Uterus (tissue), 2 donors: Measurements from ENCODE around the gene HOXD10.

Experiments used
- CTCF ChIP-seq, 4 experiments: fragments of 200-600 bp in 2 of 4; fragments of 450-650 bp in 2 of 4; sonication (generic) in 2 of 4; IDR thresholded peaks; one replicate each; pipeline ENCODE4 v1.5.1; 2016 to 2019; ENCODE audit warnings: antibody characterized with exemption in 4 of 4, mild to moderate bottlenecking in 2 of 4, moderate library complexity in 1 of 4
- POLR2A ChIP-seq, 2 donors: fragments of 450-650 bp; IDR thresholded peaks; one replicate each; pipeline ENCODE4 v1.6.1; 2016; ENCODE audit warnings: antibody characterized with exemption in 2 of 2, mild to moderate bottlenecking in 1 of 2, moderate library complexity in 1 of 2

DNA sequence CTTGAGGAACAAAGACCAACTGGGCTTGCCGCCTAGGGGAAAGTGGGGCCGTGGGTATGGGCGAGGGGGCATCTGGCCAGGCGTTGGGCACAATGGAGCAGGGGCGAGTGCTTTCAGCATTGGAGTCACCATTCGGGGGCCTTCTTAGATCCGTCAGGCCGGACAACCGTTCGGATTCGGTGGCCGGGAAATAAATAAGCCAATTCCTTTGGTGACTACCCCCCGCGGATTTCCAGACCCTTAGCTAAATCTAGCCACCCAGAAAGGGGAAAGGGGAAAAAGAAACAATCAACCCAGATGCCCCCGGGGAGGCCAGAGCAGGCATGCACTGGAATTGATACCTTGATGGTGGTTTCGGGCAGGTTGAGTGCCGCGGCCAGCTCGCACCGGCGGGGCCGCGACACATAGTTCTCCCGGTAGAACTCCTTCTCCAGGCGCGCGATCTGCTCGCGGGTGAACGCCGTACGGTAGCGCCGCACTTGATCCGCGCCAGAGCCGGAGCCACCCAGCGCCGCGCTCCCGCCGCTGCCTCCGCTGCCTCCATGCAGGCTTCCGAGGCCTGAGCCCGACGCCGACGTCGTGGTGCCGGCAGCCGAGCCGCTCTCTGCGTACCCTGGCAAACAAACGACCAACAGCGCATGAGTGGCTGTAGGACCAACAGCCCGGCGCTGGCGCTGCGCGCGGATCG is 34.6 kb upstream of the HOXD10 start:
- TF ChIP-seq CTCF (IDR thresholded peaks at IDR 0.05) = no peak
- no peak for TF ChIP-seq POLR2A (IDR thresholded peaks at IDR 0.05)
